Activated T-helper 17 cell treated with anti-CD3 and anti-CD28 coated beads, Interleukin-2, amount 50 U/mL, for 72 hours (primary cell): ENCODE measurements around the gene PEMT. TPM values are rescaled to one million over a fixed set of nuclear protein-coding genes. Genes with fewer than 3 reads are reported as not detected.
A peak's percentile ranks its signal among the peaks of the same experiment; 100 is the strongest.

Experiments used
- ATAC-seq: fragments of 150-1000 bp; cut with Tn5 transposase; replicated peaks from 2 replicates; pipeline ENCODE4 v1.10.0; 2021; ENCODE audit warnings: mild to moderate bottlenecking, moderate library complexity
- H3K27ac Mint-ChIP-seq: one replicate; pipeline ENCODE4 v1.8.0; 2022; ENCODE audit warnings: mixed read lengths
- H3K27me3 Mint-ChIP-seq: one replicate; pipeline ENCODE4 v1.8.0; 2022; ENCODE audit warnings: mixed read lengths
- H3K36me3 Mint-ChIP-seq: one replicate; pipeline ENCODE4 v1.8.0; 2022; ENCODE audit warnings: low read depth, mild to moderate bottlenecking, mixed read lengths
- H3K4me1 Mint-ChIP-seq: one replicate; pipeline ENCODE4 v1.8.0; 2022; ENCODE audit warnings: mixed read lengths
- H3K4me3 Mint-ChIP-seq: one replicate; pipeline ENCODE4 v1.8.0; 2022; ENCODE audit warnings: mild to moderate bottlenecking, mixed read lengths
- H3K9me3 Mint-ChIP-seq: one replicate; pipeline ENCODE4 v1.8.0; 2022; ENCODE audit warnings: mixed read lengths
- total RNA-seq, 2 donors: library from RNA; stranded (reverse); gene quantifications; one replicate each; pipeline ENCODE4 v1.2.3, GENCODE V29; 2022

The PEMT gene
- total RNA-seq, 2 donors from 2014 or later: 18.1 to 33.5 TPM

- no peak overlapping the region for H3K4me3 Mint-ChIP-seq
- H3K36me3 Mint-ChIP-seq: peaks cover 74% of the 10 kb centered on the region
- H3K27ac Mint-ChIP-seq: no peak overlapping the region
- no peak for ATAC-seq
- H3K27me3 Mint-ChIP-seq: no peaks in the 10 kb centered on the region
- no peaks in the 10 kb centered on the region for H3K9me3 Mint-ChIP-seq
- peaks cover 41% of the 10 kb centered on the region for H3K4me1 Mint-ChIP-seq
Measured at GRCh38 chr17:17485420-17485819, 106.1 kb downstream of the PEMT start.

GRCh38 chr17:17484451-17484899, 107.0 kb downstream of the PEMT start:
- H3K4me1 Mint-ChIP-seq: peaks cover 41% of the 10 kb centered on the region
- no peaks in the 10 kb centered on the region for H3K27me3 Mint-ChIP-seq
- ATAC-seq: peak; percentile 95
- no peaks in the 10 kb centered on the region for H3K9me3 Mint-ChIP-seq
- peaks cover 73% of the 10 kb centered on the region for H3K36me3 Mint-ChIP-seq
- H3K27ac Mint-ChIP-seq: peak overlapping the region; percentile 30
- H3K4me3 Mint-ChIP-seq: peak overlapping the region; percentile 40

- peak overlapping the region; percentile 2 for H3K27ac Mint-ChIP-seq
- H3K9me3 Mint-ChIP-seq: no peaks in the 10 kb centered on the region
- no peaks in the 10 kb centered on the region for H3K27me3 Mint-ChIP-seq
- peaks cover 55% of the 10 kb centered on the region for H3K36me3 Mint-ChIP-seq
- no peak overlapping the region for H3K4me3 Mint-ChIP-seq
- peaks cover 34% of the 10 kb centered on the region for H3K4me1 Mint-ChIP-seq
- no peak for ATAC-seq
Measured at GRCh38 chr17:17481860-17482259, 109.6 kb downstream of the PEMT start.

GRCh38 chr17:17480593-17481148, 110.8 kb downstream of the PEMT start:
- no peaks in the 10 kb centered on the region for H3K9me3 Mint-ChIP-seq
- peak overlapping the region; percentile 64 for H3K4me3 Mint-ChIP-seq
- H3K27ac Mint-ChIP-seq: peak overlapping the region; percentile 83

GRCh38 chr17:17479209-17479608, 112.3 kb downstream of the PEMT start:
- H3K4me1 Mint-ChIP-seq: peaks cover 25% of the 10 kb centered on the region
- no peak for ATAC-seq
- no peak overlapping the region for H3K27ac Mint-ChIP-seq
- no peaks in the 10 kb centered on the region for H3K27me3 Mint-ChIP-seq
- peaks cover 43% of the 10 kb centered on the region for H3K36me3 Mint-ChIP-seq
- H3K9me3 Mint-ChIP-seq: no peaks in the 10 kb centered on the region
- H3K4me3 Mint-ChIP-seq: peak overlapping the region; percentile 64

More at GRCh38 chr17:17480593-17481148, 110.8 kb downstream of the PEMT start:
- H3K27me3 Mint-ChIP-seq: no peaks in the 10 kb centered on the region
- ATAC-seq: no peak
- H3K4me1 Mint-ChIP-seq: peaks cover 34% of the 10 kb centered on the region
- H3K36me3 Mint-ChIP-seq: peaks cover 49% of the 10 kb centered on the region

GRCh38 chr17:17476865-17477467, 114.5 kb downstream of the PEMT start, which contains the start of gene MED9:
Gene MED9 (plus strand): TSS chr17:17477000. CDS start chr17:17477042, 42 bp downstream.
- peaks cover 12% of the 10 kb centered on the region for H3K4me1 Mint-ChIP-seq
- H3K4me3 Mint-ChIP-seq: peak within 1 kb of the TSS; percentile 90
- H3K27me3 Mint-ChIP-seq: peaks cover 14% of the 10 kb centered on the region
- no peaks in the 10 kb centered on the region for H3K9me3 Mint-ChIP-seq
- H3K36me3 Mint-ChIP-seq: peaks cover 26% of the 10 kb centered on the region
- ATAC-seq: peak; percentile 97
- peak within 1 kb of the TSS; percentile 91 for H3K27ac Mint-ChIP-seq

- Mint-ChIP-seq H3K4me3 (no peak overlapping the region), H3K4me1 (no peaks in the 10 kb centered on the region), H3K27me3 (peaks cover 20% of the 10 kb centered on the region), H3K27ac (no peak overlapping the region), H3K9me3 (no peaks in the 10 kb centered on the region), H3K36me3 (peaks cover 4% of the 10 kb centered on the region)
- no peak for ATAC-seq
Measured at GRCh38 chr17:17474341-17474740, 117.2 kb downstream of the PEMT start.

- Mint-ChIP-seq H3K27ac (no peak overlapping the region), H3K36me3 (no peaks in the 10 kb centered on the region), H3K4me1 (no peaks in the 10 kb centered on the region), H3K27me3 (peaks cover 22% of the 10 kb centered on the region), H3K4me3 (no peak overlapping the region), H3K9me3 (no peaks in the 10 kb centered on the region)
- ATAC-seq: no peak
Measured at GRCh38 chr17:17472333-17472920, 119.1 kb downstream of the PEMT start.

GRCh38 chr17:17469996-17470395, 121.5 kb downstream of the PEMT start:
- ATAC-seq: no peak
- Mint-ChIP-seq H3K27ac (no peak overlapping the region), H3K4me1 (no peaks in the 10 kb centered on the region), H3K9me3 (no peaks in the 10 kb centered on the region), H3K27me3 (peaks cover 27% of the 10 kb centered on the region), H3K36me3 (no peaks in the 10 kb centered on the region), H3K4me3 (no peak overlapping the region)

- peaks cover 33% of the 10 kb centered on the region for H3K27me3 Mint-ChIP-seq
- H3K9me3 Mint-ChIP-seq: no peaks in the 10 kb centered on the region
- H3K4me3 Mint-ChIP-seq: no peak overlapping the region
- no peaks in the 10 kb centered on the region for H3K4me1 Mint-ChIP-seq
- H3K36me3 Mint-ChIP-seq: no peaks in the 10 kb centered on the region
- H3K27ac Mint-ChIP-seq: no peak overlapping the region
- no peak for ATAC-seq
Measured at GRCh38 chr17:17469358-17469757, 122.2 kb downstream of the PEMT start.

GRCh38 chr17:17468217-17469010, 123.1 kb downstream of the PEMT start:
- H3K27me3 Mint-ChIP-seq: peaks cover 31% of the 10 kb centered on the region
- H3K36me3 Mint-ChIP-seq: no peaks in the 10 kb centered on the region
- H3K4me1 Mint-ChIP-seq: no peaks in the 10 kb centered on the region
- no peak for ATAC-seq
- no peak overlapping the region for H3K4me3 Mint-ChIP-seq
- no peak overlapping the region for H3K27ac Mint-ChIP-seq
- H3K9me3 Mint-ChIP-seq: no peaks in the 10 kb centered on the region

- ATAC-seq: no peak
- Mint-ChIP-seq H3K27me3 (peaks cover 24% of the 10 kb centered on the region), H3K4me3 (no peak overlapping the region), H3K4me1 (no peaks in the 10 kb centered on the region), H3K9me3 (no peaks in the 10 kb centered on the region), H3K27ac (no peak overlapping the region), H3K36me3 (no peaks in the 10 kb centered on the region)
Measured at GRCh38 chr17:17467720-17468119, 123.8 kb downstream of the PEMT start.

- Mint-ChIP-seq H3K4me1 (no peaks in the 10 kb centered on the region), H3K27ac (no peak overlapping the region), H3K9me3 (no peaks in the 10 kb centered on the region), H3K27me3 (peaks cover 22% of the 10 kb centered on the region), H3K4me3 (no peak overlapping the region), H3K36me3 (no peaks in the 10 kb centered on the region)
- no peak for ATAC-seq
Measured at GRCh38 chr17:17467016-17467415, 124.5 kb downstream of the PEMT start.

- ATAC-seq: no peak
- Mint-ChIP-seq H3K4me3 (no peak overlapping the region), H3K27me3 (peaks cover 20% of the 10 kb centered on the region), H3K4me1 (no peaks in the 10 kb centered on the region), H3K9me3 (no peaks in the 10 kb centered on the region), H3K36me3 (no peaks in the 10 kb centered on the region), H3K27ac (no peak overlapping the region)
Measured at GRCh38 chr17:17466511-17466910, 125.0 kb downstream of the PEMT start.
